T-helper 1 cell treated with Interleukin-12 subunit alpha and Interleukin-12 subunit beta and Interleukin-4 antibody, amounts not matched to agents 30 μg/mL and 1 μg/mL, for 36 hours (primary cell): ENCODE data around the gene TRIM28.
"Not testable (repeated sequence)": the region's sequence is repeated elsewhere in the genome, so short reads cannot be mapped to it uniquely, and the experiment has no call there.

ENCODE experiments used
- H3K27ac Mint-ChIP-seq: one replicate; pipeline ENCODE4 v1.8.0; 2021; ENCODE audit warnings: mild to moderate bottlenecking, mixed read lengths
- H3K27me3 Mint-ChIP-seq: one replicate; pipeline ENCODE4 v1.8.0; 2021; ENCODE audit warnings: low read depth, mixed read lengths
- H3K36me3 Mint-ChIP-seq: one replicate; pipeline ENCODE4 v1.8.0; 2021; ENCODE audit warnings: low read depth, mixed read lengths
- H3K4me1 Mint-ChIP-seq: one replicate; pipeline ENCODE4 v1.8.0; 2021; ENCODE audit warnings: low read depth, mixed read lengths
- H3K4me3 Mint-ChIP-seq: one replicate; pipeline ENCODE4 v1.8.0; 2021; ENCODE audit warnings: mild to moderate bottlenecking, moderate library complexity, mixed read lengths
- H3K9me3 Mint-ChIP-seq: one replicate; pipeline ENCODE4 v1.8.0; 2021; ENCODE audit warnings: mixed read lengths

Gene TRIM28

DNA sequence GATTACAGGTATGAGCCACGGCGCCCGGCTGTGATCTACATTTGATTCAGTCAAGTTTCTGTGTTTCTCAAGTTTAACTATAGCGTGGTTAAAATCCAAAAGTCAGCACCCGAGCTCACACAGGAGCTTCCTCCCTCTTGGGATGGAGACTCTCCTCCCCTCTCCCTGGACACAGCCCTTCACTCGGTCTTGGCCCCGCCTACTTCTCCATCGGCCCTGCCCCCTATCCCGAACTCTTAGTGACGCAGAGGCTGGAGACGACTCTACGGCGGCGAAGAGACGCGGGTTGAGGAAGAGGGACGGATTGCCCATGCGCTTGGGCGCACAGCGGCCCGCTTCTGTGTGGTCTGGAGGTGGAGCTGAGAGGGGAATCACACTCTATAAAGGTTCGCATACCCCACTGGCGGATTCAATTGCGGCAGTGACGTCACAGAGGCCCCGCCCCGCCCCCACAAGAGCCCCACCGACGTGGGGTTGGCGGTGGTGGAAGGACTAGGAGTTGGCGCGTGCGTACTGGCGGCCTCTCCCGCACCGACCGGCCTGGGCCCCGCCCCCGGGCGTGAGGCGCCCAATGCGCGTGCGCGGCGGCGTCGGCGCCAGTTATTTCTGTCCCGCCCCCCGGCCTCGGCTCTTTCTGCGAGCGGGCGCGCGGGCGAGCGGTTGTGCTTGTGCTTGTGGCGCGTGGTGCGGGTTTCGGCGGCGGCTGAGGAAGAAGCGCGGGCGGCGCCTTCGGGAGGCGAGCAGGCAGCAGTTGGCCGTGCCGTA lies at the start of gene TRIM28:
TRIM28 (plus strand) TSS at position 239 of the 765 bp plus-strand sequence. CDS start 694 bp downstream, outside the sequence.
- Mint-ChIP-seq H3K4me3 (peak within 1 kb of the TSS; percentile 95), H3K36me3 (peaks cover 33% of the 10 kb centered on the region), H3K9me3 (no peaks in the 10 kb centered on the region), H3K27ac (peak within 1 kb of the TSS; percentile 97), H3K27me3 (peaks cover 10% of the 10 kb centered on the region), H3K4me1 (peaks cover 30% of the 10 kb centered on the region)

DNA sequence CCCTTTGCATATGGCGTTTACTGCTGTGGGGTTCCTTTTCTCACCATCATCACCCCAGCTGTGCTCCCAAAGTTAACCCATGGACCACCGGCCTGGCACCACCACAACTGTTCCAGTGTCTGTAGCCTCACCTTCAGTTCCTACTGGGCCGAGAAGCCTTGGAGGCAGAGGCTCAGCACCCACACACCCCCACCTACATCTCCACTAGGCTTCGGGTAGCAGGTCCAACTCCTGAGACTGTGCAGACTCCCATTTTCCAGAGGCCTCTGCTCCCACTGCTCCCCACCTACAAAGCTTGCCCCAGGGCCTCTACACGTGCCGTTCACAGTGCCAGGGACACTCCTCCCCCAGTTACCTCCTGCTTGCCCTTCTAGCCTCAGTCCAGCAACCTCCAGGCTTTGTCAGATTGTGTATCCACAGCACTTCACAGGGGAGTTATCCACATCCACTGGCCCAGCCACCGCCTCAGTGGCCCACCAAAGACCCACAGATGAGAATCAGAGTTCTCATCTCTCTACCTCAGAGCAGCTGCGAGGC lies 46.2 kb upstream of the TRIM28 start:
- H3K36me3 Mint-ChIP-seq, result no peaks in the 10 kb centered on the region
- no peak overlapping the region for H3K27ac Mint-ChIP-seq
- H3K9me3 Mint-ChIP-seq, result peaks cover 11% of the 10 kb centered on the region
- H3K4me1 Mint-ChIP-seq, result peaks cover 19% of the 10 kb centered on the region
- H3K27me3 Mint-ChIP-seq, result no peaks in the 10 kb centered on the region
- peak overlapping the region; percentile 17 for H3K4me3 Mint-ChIP-seq

DNA sequence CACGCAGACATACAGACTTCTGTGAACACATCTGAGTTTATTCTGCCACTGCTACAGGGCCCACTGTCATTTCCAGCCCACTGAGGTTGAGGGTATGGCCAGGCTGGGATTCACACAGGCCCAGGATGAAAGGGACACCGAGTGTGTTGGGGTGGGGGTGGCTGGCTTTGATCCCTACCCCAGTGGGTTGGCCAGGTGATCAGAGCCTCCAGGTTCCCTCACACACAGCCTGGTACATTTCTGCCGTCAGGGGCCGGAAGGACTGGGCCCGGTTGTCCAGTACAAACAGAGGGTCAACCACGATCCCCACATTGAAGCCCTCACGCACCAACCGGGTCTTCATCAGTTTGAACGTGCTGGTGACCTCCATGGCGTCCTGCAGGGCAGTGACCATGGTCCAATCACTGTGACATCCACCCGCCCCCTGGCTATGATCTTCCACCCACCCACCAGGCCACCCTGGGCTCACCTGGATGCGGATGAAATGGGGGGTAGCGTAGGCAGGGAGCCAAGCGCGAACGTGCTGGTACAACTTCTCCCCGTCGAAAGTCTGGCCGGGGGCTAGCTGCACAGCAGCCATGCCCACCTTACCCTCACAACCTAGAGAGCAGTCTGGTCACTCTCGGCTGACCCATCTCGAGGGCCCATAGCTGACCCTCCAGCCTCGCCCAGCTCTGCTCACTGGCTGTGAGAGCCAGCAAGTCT lies 45.4 kb upstream of the TRIM28 start:
- peak overlapping the region; percentile 81 for H3K27ac Mint-ChIP-seq
- peak overlapping the region; percentile 97 for H3K4me3 Mint-ChIP-seq
- H3K4me1 Mint-ChIP-seq, result peaks cover 19% of the 10 kb centered on the region
- no peaks in the 10 kb centered on the region for H3K36me3 Mint-ChIP-seq
- peaks cover 11% of the 10 kb centered on the region for H3K9me3 Mint-ChIP-seq
- H3K27me3 Mint-ChIP-seq, result no peaks in the 10 kb centered on the region

DNA sequence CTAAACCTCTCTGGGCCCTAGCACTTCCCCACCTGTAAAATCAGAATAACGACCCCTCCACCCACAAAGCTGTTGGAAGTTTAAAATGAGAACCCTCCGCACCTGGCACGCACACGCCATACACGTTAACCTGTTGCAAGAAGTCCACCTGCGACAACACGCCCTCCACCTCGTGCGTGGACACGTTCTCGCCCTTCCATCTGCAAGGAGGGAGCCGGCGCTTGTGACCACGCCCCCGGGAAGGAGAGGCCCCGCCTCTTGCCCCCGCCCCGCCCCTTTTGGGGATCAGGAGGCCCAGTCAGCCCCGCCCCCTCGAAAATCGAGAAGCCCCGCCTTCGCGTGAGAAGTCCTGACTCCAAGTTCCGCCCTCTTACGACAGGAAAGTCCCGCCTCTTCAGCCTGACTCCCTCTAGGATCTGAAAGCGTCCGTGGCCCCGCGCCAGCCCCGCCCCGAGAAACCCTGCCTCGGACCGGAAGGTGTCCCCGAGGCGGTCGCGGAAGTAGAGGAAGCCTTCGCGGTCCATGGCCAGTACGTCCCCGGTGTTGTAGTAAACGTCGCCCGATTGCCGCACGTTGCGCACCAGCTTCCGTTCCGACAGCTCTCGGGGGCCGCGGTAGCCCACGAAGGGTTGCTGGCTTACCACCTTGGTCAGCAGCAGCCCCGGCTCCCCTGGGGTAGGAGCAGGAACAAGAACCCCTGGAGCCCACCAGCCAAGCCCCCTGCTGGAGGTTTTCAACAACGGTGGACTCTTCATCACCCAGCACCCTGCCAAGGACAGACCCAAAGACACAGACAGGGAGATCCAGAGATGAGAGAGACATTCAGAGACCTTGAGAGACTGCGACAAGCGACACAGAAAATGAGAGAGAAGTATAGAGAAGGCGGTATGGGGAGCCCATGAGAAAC lies 44.6 kb upstream of the TRIM28 start:
- H3K27me3 Mint-ChIP-seq, result no peaks in the 10 kb centered on the region
- no peaks in the 10 kb centered on the region for H3K36me3 Mint-ChIP-seq

DNA sequence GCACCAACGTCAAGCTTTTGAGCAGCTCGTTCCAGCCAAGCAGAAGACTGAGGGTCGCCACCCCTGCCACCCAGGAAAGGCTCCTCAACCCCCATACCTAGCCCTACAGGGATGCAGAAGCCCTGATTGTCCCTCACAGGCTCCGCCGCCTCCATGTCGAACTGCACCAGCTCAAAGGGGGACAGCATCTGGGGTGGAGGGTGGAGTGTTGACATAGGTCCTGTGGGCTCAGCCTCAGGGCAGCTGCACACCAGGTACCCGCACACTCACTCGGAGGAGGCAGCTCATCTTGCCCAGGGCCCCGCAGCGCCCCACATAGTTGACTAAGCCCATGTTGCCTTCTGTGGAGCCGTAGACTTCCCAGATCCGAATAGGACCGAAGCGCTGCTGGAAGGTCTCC lies 43.6 kb upstream of the TRIM28 start:
- H3K9me3 Mint-ChIP-seq, result peaks cover 11% of the 10 kb centered on the region
- no peaks in the 10 kb centered on the region for H3K36me3 Mint-ChIP-seq
- H3K4me3 Mint-ChIP-seq, result no peak overlapping the region
- no peaks in the 10 kb centered on the region for H3K27me3 Mint-ChIP-seq
- peaks cover 19% of the 10 kb centered on the region for H3K4me1 Mint-ChIP-seq
- H3K27ac Mint-ChIP-seq, result no peak overlapping the region

More for the DNA sequence above, 44.6 kb upstream of the TRIM28 start:
- Mint-ChIP-seq H3K27ac (peak overlapping the region; percentile 81), H3K4me3 (peak overlapping the region; percentile 97), H3K4me1 (peaks cover 19% of the 10 kb centered on the region), H3K9me3 (peaks cover 11% of the 10 kb centered on the region)

DNA sequence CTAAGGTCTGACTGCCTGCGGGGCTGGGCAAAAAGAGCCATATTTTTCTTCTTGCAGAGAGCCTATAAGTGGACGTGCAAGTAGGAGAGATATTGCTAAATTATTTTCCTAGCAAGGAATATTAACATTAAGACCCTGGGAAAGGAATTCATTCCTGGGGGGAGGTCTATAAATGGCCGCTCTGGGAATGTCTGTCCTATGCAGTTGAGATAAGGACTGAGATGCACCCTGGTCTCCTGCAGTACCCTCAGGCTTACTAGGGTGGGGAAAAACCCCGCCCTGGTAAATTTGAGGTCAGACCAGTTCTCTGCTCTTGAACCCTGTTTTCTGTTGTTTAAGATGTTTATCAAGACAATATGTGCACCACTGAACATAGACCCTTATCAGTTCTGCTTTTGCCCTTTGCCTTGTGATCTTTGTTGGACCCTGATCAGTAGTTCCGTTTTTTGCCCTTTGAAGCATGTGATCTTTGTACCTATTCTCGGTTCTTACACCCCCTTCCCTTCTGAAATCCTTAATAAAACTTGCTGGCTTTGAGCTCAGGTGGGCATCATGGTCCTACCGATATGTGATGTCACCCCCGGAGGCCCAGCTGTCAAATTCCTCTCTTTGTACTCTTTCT lies 36.2 kb upstream of the TRIM28 start:
- not testable (repeated sequence) for H3K27ac Mint-ChIP-seq, H3K9me3 Mint-ChIP-seq, H3K4me1 Mint-ChIP-seq, H3K36me3 Mint-ChIP-seq, H3K4me3 Mint-ChIP-seq, H3K27me3 Mint-ChIP-seq

DNA sequence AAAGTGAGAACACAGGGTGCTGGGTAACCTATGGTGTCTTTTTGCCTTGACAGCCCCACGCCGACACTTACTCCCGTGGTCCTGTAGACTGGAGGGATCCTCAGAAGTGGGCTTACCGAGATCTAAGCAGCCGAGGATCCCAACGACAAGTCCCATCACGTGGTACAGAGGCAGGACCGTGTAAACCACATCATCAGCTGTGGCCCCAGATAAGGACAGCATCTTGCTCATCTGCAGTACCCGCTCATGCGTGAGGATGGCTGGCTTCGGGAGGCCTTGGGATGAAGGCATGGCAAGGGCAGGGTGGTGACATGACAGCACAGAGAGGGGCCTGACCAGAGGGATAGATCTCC lies 34.2 kb upstream of the TRIM28 start:
- H3K27ac Mint-ChIP-seq, result no peak overlapping the region
- peaks cover 2% of the 10 kb centered on the region for H3K36me3 Mint-ChIP-seq
- H3K27me3 Mint-ChIP-seq, result no peaks in the 10 kb centered on the region
- H3K4me1 Mint-ChIP-seq, result peaks cover 6% of the 10 kb centered on the region
- peaks cover 7% of the 10 kb centered on the region for H3K9me3 Mint-ChIP-seq
- no peak overlapping the region for H3K4me3 Mint-ChIP-seq

DNA sequence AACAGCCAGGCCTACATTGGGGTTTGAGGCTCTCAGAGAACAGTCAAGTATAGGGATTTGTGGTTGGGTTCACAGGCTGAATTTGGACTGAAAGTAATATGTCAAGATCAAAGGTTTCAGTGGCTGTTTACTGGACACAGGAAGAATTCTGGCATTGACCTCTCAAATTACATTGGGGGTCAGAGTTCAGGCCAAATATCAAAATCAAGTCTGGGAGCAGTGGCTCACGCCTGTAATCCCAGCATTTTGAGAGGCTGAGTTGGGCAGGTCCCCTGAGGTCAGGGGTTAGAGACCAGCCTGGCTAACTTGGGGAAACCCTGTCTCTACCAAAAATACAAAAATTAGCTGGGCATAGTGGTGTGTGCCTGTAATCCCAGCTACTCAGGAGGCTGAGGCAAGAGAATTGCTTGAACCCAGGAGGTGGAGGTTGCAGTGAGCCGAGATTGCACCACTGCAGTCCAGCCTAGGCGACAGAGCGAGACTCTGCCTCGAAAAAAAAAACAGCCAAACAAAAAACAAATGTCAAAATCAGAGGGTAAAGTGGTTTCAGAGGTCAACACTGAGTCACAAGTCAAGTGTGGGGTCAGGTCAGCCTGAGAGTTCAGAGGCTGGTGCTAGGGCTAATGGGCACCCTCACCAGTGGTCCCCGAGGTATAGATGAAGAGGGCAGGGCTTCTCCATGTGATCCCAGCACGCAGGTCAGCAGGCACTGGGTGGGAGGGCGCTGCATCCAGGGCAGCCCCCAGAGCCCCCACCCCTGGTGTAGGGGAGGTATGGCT lies 33.6 kb upstream of the TRIM28 start:
- Mint-ChIP-seq H3K27me3 (no peaks in the 10 kb centered on the region), H3K27ac (no peak overlapping the region), H3K9me3 (peaks cover 7% of the 10 kb centered on the region), H3K36me3 (peaks cover 3% of the 10 kb centered on the region), H3K4me1 (peaks cover 9% of the 10 kb centered on the region), H3K4me3 (no peak overlapping the region)

DNA sequence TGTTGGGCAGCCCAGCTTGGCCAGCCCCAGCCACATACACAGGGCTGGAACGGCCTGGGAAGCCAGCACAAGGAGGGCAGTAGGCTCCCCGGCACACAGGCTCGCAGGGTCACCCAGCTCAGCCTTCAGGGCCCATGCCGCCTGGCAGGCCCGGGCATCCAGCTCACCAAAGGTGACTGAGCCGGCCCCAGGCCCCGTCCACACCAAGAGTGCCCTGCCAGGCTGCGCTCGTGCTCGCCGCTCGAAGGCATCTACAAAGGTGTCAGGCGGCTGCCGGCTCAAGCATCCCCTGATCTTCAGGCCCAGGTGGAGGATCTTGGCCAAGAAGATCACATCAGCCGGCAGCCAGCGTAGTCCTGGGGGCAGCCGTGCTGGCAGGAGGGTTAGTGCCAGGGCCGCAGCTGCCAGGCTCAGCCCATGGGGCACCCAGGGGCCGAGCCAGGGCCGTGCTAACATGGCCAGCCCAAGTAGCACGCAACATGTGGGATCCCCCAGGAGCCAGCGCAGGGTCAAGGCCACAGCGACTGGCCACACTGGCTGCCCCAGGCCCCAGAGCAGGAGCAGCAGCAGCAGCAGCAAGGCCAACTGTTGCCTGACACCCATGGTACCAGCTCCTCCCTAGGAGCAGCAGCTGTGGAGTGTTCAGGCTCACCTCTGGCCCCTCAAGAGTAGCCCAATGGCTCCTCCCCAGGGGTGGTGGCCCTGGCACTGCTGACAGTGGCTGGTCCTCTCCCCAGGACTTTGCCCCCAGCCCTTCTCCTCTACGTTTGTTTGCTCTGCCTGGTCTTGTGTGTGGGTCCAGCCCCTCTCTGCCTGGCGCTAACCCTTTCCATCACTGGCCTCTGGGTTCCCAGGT lies 32.3 kb upstream of the TRIM28 start, which contains the start of gene SLC27A5:
SLC27A5 (minus strand) TSS at position 640 of the 856 bp plus-strand sequence; CDS start at position 603, 37 bp downstream.
- Mint-ChIP-seq H3K27me3 (no peaks in the 10 kb centered on the region), H3K9me3 (peaks cover 7% of the 10 kb centered on the region), H3K27ac (no peak within 1 kb of the TSS), H3K36me3 (peaks cover 11% of the 10 kb centered on the region), H3K4me1 (peaks cover 18% of the 10 kb centered on the region), H3K4me3 (no peak within 1 kb of the TSS)

DNA sequence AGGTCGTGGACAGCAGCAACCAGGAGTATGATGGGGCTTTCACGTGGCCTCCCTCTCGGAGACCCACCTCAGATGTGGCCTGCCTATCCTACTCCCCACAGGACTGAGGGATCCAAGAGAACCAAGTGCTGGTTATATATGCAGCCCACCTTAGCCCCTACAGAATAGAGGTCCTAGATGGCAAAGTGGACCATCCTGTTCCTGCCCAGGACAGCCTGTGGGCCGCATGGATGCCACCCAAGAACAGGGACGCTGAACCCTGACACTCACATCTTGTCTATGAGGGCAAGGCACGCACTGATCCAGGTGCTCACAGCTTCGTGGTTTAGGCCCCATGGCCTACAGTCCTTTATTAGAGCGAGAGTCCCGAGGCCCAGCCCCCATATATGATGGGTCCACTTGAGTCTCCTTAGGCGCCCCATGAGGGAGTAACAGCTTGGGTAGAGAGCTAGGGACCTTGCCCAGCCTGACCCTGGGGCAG lies 30.6 kb upstream of the TRIM28 start:
- H3K27me3 Mint-ChIP-seq, result no peaks in the 10 kb centered on the region

DNA sequence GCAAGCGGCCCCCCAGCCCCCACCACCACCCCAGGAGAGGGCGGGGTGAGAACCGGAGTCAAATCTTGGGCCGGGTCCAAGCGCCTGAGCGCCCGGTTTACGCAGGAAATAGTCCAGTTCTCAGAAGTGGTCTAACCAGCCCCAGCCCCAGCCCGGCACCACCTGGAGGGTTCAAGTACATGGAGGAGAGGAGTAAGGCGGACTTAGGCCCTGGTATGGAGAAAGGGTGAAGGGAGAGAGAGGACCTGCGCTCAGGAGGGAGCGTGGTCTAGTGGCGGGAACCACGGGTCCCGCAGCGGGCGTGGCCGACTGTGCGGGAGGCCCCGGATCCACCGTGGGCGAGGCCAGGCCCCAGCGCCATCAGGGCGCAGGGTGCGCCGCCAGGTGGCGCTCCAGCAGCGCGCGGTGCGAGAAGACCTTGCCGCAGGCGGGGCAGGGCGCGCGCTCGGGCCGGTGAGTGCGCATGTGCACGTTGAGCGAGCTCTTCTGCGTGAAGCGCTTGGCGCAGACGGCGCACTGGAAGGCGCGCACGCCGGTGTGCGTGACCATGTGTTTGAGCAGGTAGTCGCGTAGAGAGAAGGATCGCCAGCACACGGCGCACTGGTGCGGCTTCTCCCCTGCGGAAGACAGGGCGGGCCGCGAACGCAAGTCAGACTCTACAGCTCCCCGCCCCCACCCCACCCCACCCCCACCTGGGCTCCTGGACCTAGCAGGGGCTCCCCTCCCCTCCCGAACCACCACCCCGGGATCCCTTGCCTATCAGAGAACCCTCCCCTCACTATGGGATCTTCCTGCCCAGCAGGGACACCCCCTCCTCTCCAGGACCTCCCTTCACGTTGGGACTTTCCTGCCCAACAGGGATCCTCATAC lies 29.9 kb upstream of the TRIM28 start:
- Mint-ChIP-seq H3K36me3 (peaks cover 14% of the 10 kb centered on the region), H3K4me1 (peaks cover 30% of the 10 kb centered on the region), H3K4me3 (peak overlapping the region; percentile 86), H3K27ac (peak overlapping the region; percentile 93), H3K27me3 (no peaks in the 10 kb centered on the region), H3K9me3 (no peaks in the 10 kb centered on the region)

More for the DNA sequence above, 30.6 kb upstream of the TRIM28 start:
- peaks cover 12% of the 10 kb centered on the region for H3K36me3 Mint-ChIP-seq
- peak overlapping the region; percentile 82 for H3K27ac Mint-ChIP-seq
- peaks cover 25% of the 10 kb centered on the region for H3K4me1 Mint-ChIP-seq
- peak overlapping the region; percentile 86 for H3K4me3 Mint-ChIP-seq
- H3K9me3 Mint-ChIP-seq, result no peaks in the 10 kb centered on the region

DNA sequence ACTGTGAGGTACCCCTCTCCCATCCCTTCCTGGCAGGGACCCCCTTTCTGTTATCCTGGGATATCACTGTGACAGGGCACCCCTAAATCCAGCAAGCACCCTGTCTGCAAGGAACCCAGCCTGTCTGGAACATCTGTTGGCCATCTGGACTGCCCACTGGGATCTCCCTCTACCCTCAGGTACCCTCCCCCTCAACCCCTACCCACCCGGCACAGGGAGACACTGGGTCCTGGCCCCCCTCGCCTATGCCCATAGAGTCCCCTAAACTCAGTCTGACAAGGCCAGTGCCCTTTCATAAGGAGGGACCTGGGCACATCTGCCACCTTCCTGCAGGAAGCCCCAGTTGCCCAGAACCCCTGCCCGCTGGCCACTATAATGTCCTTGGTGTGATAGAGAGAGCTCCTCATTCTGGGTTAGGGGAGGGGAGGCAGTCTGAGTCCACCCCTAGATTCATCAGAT lies 29.3 kb upstream of the TRIM28 start:
- peaks cover 33% of the 10 kb centered on the region for H3K4me1 Mint-ChIP-seq
- H3K36me3 Mint-ChIP-seq, result peaks cover 16% of the 10 kb centered on the region
- no peaks in the 10 kb centered on the region for H3K9me3 Mint-ChIP-seq
- peak overlapping the region; percentile 86 for H3K4me3 Mint-ChIP-seq
- peak overlapping the region; percentile 93 for H3K27ac Mint-ChIP-seq
- no peaks in the 10 kb centered on the region for H3K27me3 Mint-ChIP-seq
